ENCODE measurements around the gene RASA3. TPM values are rescaled to one million over a fixed set of nuclear protein-coding genes. Genes with fewer than 3 reads are reported as not detected.

RASA3 gene
- polyA plus RNA-seq, 3 donors = 9.0 to 32.6 (median 16.6) TPM

- Histone ChIP-seq H3K79me2 (ENCODE audit: insufficient read depth, low read length) (peaks cover 49% of the 10 kb centered on the region), H4K20me1 (ENCODE audit: insufficient read depth, low read length) (peaks cover 43% of the 10 kb centered on the region), H3K27ac (ENCODE audit: low read depth in 1 of 2, low read length in 2 of 2) (peak overlapping the region; percentile 86 to 95), H3K4me1 (ENCODE audit: control insufficient read depth in 1 of 2, insufficient read depth in 2 of 2, low read length in 2 of 2) (peaks cover 40 to 49% of the 10 kb centered on the region in 2 donors), H3K4me2 (replicated peaks; ENCODE audit: extremely low read depth, low read length, poor library complexity, severe bottlenecking) (peak overlapping the region; percentile 97), H3K27me3 (ENCODE audit: control insufficient read depth in 2 of 2, insufficient read depth in 2 of 2, low read length in 2 of 2) (no peaks in the 10 kb centered on the region), H2AFZ (ENCODE audit: insufficient read depth, low read depth, low read length, poor library complexity, severe bottlenecking) (peak overlapping the region; percentile 69), H3K9me3 (replicated peaks in 1 of 2; ENCODE audit: control insufficient read depth in 1 of 2, insufficient read depth in 1 of 2, low read length in 2 of 2) (no peaks in the 10 kb centered on the region), H3K4me3 (replicated peaks in 1 of 3; ENCODE audit: low read depth in 2 of 3, low read length in 3 of 3) (peak overlapping the region; percentile 61 to 98 (median 85)), H3K36me3 (replicated peaks in 1 of 2; ENCODE audit: control insufficient read depth in 1 of 2, insufficient read depth in 2 of 2, low read length in 2 of 2) (no peaks in the 10 kb centered on the region), H3K9ac (ENCODE audit: insufficient read depth, low read length, poor library complexity, severe bottlenecking) (peak overlapping the region; percentile 88)
- Mint-ChIP-seq H3K27me3 (ENCODE audit: low read depth in 3 of 3) (peaks cover 1 to 5% (median 4%) of the 10 kb centered on the region in 3 donors), H3K9me3 (no peaks in the 10 kb centered on the region), H3K4me3 (peak overlapping the region; percentile 100), H3K36me3 (peaks cover 13 to 17% of the 10 kb centered on the region in 2 donors), H3K27ac (peak overlapping the region; percentile 89 to 99 (median 97)), H3K4me1 (peaks cover 44% of the 10 kb centered on the region)
- intact Hi-C loops (cut with micrococcal nuclease) = loop anchor here (2.0 to 5.0 kb wide), 3 partner anchors 17 to 90 kb away; no protein-coding TSS in a partner anchor
- peak in 1 of 3 donors; percentile 25 for DNase-seq
- TF ChIP-seq CTCF (IDR thresholded peaks at IDR 0.05) = no peak
- under 1% methylated on average over 95 of the region's 95 CpGs for WGBS (ENCODE audit: insufficient coverage)
Observed at GRCh38 chr13:114131583-114132418, 622 bp downstream of the RASA3 start.

GRCh38 chr13:114130837-114131582 is 1.4 kb downstream of the RASA3 start:
- WGBS (ENCODE audit: insufficient coverage) = 0% methylated on average over 25 of the region's 30 CpGs
- intact Hi-C loops (cut with micrococcal nuclease) = loop anchor here (2.0 to 5.0 kb wide), 3 partner anchors 16 to 91 kb away; no protein-coding TSS in a partner anchor
- peaks cover 51% of the 10 kb centered on the region for H3K4me1 Mint-ChIP-seq
- H3K27ac ChIP-seq (ENCODE audit: low read depth in 1 of 2, low read length in 2 of 2) = peak overlapping the region; percentile 86 to 95
- peak overlapping the region; percentile 97 for H3K4me2 ChIP-seq (replicated peaks; ENCODE audit: extremely low read depth, low read length, poor library complexity, severe bottlenecking)
- H3K9me3 ChIP-seq (replicated peaks in 1 of 2; ENCODE audit: control insufficient read depth in 1 of 2, insufficient read depth in 1 of 2, low read length in 2 of 2) = no peaks in the 10 kb centered on the region
- no peaks in the 10 kb centered on the region for H3K9me3 Mint-ChIP-seq
- peaks cover 3 to 4% (median 4%) of the 10 kb centered on the region in 3 donors for H3K27me3 Mint-ChIP-seq (ENCODE audit: low read depth in 3 of 3)
- H3K4me1 ChIP-seq (ENCODE audit: control insufficient read depth in 1 of 2, insufficient read depth in 2 of 2, low read length in 2 of 2) = peaks cover 42 to 57% of the 10 kb centered on the region in 2 donors
- peak overlapping the region; percentile 89 to 99 (median 97) for H3K27ac Mint-ChIP-seq
- no peaks in the 10 kb centered on the region for H3K36me3 ChIP-seq (replicated peaks in 1 of 2; ENCODE audit: control insufficient read depth in 1 of 2, insufficient read depth in 2 of 2, low read length in 2 of 2)
- H3K4me3 Mint-ChIP-seq = peak overlapping the region; percentile 100
- H4K20me1 ChIP-seq (ENCODE audit: insufficient read depth, low read length) = peaks cover 51% of the 10 kb centered on the region
- H3K9ac ChIP-seq (ENCODE audit: insufficient read depth, low read length, poor library complexity, severe bottlenecking) = peak overlapping the region; percentile 88
- H3K4me3 ChIP-seq (replicated peaks in 1 of 3; ENCODE audit: low read depth in 2 of 3, low read length in 3 of 3) = peak overlapping the region; percentile 61 to 98 (median 85)
- DNase-seq = peak; percentile 62 to 67 (median 66)
- no peak for TF ChIP-seq CTCF (IDR thresholded peaks at IDR 0.05)
- peak overlapping the region; percentile 69 for H2AFZ ChIP-seq (ENCODE audit: insufficient read depth, low read depth, low read length, poor library complexity, severe bottlenecking)
- peaks cover 57% of the 10 kb centered on the region for H3K79me2 ChIP-seq (ENCODE audit: insufficient read depth, low read length)
- H3K36me3 Mint-ChIP-seq = peaks cover 18 to 19% of the 10 kb centered on the region in 2 donors
- H3K27me3 ChIP-seq (ENCODE audit: control insufficient read depth in 2 of 2, insufficient read depth in 2 of 2, low read length in 2 of 2) = no peaks in the 10 kb centered on the region
